ENCODE measurements around the gene DNPH1. TPM values are rescaled to one million over a fixed set of nuclear protein-coding genes. Genes with fewer than 3 reads are reported as not detected.

The DNPH1 gene
- total and polyA plus RNA-seq, 9 of the 15 experiments (the other 6 are each of a cell fraction or from before 2014, with no cell fraction given): 7.3 to 300 (median 68.7) TPM

GRCh38 chr6:43246301-43247113 lies 17.2 kb upstream of the DNPH1 start (continued):
- no peak for TF ChIP-seq ZNF609 (CRISPR knock-in tag; IDR thresholded peaks at IDR 0.05; ENCODE audit: borderline replicate concordance)
- TF ChIP-seq IFI16 (CRISPR knock-in tag; IDR thresholded peaks at IDR 0.05): no peak
- no peak for TF ChIP-seq NBN (IDR thresholded peaks at IDR 0.05; ENCODE audit: low read depth)
- TF ChIP-seq USF2 (CRISPR knock-in tag; IDR thresholded peaks at IDR 0.05): 0 out of 2 replicates have a peak, but pooled peaks have one; percentile 2
- no peak for TF ChIP-seq ZBTB5 (IDR thresholded peaks at IDR 0.05)
- TF ChIP-seq HNRNPH1 (optimal IDR thresholded peaks at IDR 0.05; ENCODE audit: low read depth, low read length): no peak
- TF ChIP-seq MXI1 (IDR thresholded peaks at IDR 0.05; ENCODE audit: low read depth, low read length): no peak
- no peak for TF ChIP-seq HDAC8 (tag; IDR thresholded peaks at IDR 0.05)
- TF ChIP-seq ZNF75A (CRISPR knock-in tag; IDR thresholded peaks at IDR 0.05): no peak
- no peak for TF ChIP-seq ZBTB8A (IDR thresholded peaks at IDR 0.05; ENCODE audit: partially characterized antibody)
- no peak for TF ChIP-seq BRCA1 (IDR thresholded peaks at IDR 0.05)
- TF ChIP-seq BRCA1 (CRISPR knock-in tag; IDR thresholded peaks at IDR 0.05): no peak
- TF ChIP-seq NELFE (IDR thresholded peaks at IDR 0.05; ENCODE audit: insufficient read depth, insufficient read length): no peak
- TF ChIP-seq GTF3C2 (IDR thresholded peaks at IDR 0.05; ENCODE audit: borderline replicate concordance, extremely low read depth, insufficient read length): no peak
